GM18505 (cell line): ENCODE results near the gene TSEN2.

Experiments used
- ATAC-seq: cut with Tn5 transposase; IDR thresholded peaks from one replicate; pipeline ENCODE4 v1.9.1; 2021; ENCODE audit not compliant: unreplicated experiment
- POLR2A ChIP-seq: IDR thresholded peaks from 4 replicates; pipeline ENCODE4 v1.6.1; 2011; ENCODE audit warnings: borderline replicate concordance; ENCODE audit not compliant: insufficient read depth, insufficient read length; ENCODE audit errors: extremely low read depth

Gene TSEN2

DNA sequence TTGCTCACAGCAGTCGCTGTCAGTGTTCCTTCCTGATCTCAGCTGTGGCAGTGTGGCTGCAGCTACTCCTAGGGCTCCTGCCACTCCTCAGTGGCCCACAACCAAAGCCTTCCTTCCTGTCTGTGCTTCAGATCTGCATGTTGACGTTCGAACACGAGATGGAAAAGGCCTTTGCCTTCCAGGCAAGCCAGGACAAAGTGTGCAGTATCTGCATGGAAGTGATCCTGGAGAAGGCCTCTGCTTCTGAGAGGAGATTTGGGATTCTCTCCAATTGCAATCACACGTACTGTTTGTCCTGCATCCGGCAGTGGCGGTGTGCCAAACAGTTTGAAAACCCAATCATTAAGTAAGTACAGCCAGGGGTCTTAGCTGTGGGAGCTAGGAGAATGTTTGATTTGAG is 90.4 kb downstream of the TSEN2 start:
- no peak for ATAC-seq
- TF ChIP-seq POLR2A: no peak

DNA sequence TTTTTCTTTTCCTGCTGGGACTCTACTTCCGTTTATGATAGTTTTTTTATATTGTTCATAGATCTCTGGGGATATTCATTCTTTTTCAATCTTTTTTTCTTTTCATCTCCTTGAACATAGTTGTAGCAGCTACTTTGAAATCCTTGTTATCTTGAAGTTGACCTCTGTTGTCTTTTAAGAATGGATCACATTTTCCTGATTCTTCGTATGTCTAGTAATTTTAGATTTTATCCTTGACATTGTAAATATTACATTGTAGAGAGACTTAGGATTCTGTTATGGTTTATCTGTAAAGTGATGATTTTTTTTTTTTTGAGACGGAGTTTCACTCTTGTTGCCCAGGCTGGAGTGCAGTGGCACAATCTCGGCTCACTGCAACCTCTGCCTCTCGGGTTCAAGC is 93.1 kb downstream of the TSEN2 start:
- no peak for ATAC-seq

DNA sequence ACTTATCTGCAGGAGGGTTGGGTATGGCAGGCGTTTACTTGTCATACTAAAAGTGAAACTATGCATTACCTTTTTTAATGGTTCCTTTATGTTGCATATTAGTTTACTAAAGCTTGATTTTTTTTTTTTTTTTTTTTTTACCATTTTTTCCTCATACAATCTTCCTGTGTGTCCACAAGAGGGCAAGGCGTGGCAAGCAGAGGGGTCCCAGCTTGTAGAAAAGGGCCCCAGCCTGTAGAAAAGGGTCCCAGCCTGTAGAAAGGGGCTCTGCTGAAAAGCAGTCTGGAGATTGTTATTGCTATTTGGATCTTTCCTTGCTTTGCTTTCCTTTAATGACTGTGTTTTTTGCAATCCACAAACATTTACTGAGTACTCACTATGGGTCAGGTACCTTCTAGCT is 94.5 kb downstream of the TSEN2 start:
- TF ChIP-seq POLR2A: no peak
- ATAC-seq: no peak

More for the DNA sequence above, 93.1 kb downstream of the TSEN2 start:
- no peak for TF ChIP-seq POLR2A

DNA sequence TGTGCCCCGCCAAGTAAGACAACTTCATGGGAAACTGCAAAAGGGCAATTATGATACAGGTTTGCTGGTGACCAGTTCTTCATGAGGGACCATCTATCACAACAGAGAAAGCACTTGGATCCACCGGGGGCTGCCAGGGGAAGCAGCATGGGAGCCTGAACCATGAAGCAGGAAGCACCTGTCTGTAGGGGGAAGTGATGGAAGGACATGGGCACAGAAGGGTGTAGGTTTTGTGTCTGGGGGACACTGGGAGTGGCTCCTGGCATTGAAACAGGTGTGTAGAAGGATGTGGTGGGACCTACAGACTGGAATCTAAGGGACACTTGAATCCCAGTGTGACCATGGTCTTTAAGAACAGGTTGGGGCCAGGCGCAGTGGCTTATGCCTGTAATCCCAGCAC is 95.2 kb downstream of the TSEN2 start:
- ATAC-seq: no peak
- TF ChIP-seq POLR2A: no peak

DNA sequence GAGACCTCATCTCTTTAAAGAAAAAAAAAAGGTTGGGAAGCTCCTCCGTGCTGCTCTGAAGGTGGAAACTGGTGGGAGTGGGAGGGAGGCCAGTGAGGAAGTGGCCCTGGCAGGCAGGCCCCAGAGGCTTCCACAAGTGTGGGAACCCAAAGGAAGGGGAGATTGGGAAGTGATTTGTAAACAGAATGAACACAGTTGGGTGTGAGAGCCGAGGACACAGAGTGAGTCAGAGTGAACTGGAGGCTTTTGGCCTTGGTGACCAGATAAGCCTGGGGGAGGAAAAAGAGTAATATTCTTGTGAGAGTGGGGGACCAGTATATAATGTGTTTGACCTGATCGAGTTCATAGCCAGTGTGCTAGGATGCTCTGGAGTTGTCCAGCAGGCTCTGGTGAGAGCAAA is 95.6 kb downstream of the TSEN2 start:
- no peak for ATAC-seq
- TF ChIP-seq POLR2A: no peak

DNA sequence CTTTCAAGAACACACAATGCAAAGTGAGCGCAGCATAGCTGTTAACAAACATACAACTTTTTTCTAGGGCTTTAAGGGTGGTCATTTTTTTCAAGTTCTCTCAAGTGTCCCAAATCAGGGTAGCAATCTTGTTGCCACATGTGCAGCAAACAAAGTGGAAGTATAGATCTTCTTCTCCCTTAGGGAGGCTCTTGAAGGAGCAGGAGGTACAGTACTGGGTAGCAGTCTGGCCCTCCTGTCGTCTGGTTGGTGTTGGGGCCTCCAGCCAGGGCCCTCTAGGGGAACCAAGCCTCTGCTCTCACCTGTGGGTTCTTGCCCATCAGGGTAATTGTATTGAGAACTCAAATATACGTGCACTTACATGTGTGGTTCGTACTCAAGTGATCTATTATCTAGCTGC is 98.5 kb downstream of the TSEN2 start:
- ATAC-seq: no peak
- no peak for TF ChIP-seq POLR2A
